ENCODE measurements around the gene DENND5A. TPM values are rescaled to one million over a fixed set of nuclear protein-coding genes. Genes with fewer than 3 reads are reported as not detected.

DENND5A gene
- total and polyA plus RNA-seq, 2 donors (not counting 1 experiment from before 2014, with no cell fraction given) = 41.3 to 66.5 TPM

DNA sequence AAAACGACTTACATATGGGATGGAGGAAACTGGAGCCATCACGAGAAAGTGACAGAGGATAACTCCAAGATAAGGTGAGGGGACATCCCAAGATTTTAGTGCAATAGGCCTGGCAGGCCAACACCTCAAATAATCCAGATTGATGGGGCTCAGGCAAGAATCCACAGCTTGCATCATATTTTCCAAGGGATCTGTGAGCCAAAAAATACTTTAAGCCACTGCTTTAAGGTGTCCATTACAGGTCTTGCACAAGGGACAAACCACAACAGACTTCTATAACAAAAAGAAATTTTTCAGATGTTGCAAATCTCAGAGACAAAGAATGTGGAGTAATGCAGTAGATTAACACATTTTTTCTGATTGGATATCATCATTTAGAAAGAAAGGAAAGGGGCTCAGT, 45.6 kb downstream of the DENND5A start:
- H3K27me3 ChIP-seq (replicated peaks in 1 of 4; ENCODE audit: control extremely low read depth in 1 of 4, control insufficient read depth in 3 of 4, insufficient read depth in 4 of 4, low read length in 3 of 4) = no peaks in the 10 kb centered on the region
- TF ChIP-seq, protein P1, sequence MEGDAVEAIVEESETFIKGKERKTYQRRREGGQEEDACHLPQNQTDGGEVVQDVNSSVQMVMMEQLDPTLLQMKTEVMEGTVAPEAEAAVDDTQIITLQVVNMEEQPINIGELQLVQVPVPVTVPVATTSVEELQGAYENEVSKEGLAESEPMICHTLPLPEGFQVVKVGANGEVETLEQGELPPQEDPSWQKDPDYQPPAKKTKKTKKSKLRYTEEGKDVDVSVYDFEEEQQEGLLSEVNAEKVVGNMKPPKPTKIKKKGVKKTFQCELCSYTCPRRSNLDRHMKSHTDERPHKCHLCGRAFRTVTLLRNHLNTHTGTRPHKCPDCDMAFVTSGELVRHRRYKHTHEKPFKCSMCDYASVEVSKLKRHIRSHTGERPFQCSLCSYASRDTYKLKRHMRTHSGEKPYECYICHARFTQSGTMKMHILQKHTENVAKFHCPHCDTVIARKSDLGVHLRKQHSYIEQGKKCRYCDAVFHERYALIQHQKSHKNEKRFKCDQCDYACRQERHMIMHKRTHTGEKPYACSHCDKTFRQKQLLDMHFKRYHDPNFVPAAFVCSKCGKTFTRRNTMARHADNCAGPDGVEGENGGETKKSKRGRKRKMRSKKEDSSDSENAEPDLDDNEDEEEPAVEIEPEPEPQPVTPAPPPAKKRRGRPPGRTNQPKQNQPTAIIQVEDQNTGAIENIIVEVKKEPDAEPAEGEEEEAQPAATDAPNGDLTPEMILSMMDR (IDR thresholded peaks at IDR 0.05) = no peak
- no peak for TF ChIP-seq EZH2 (IDR thresholded peaks at IDR 0.05; ENCODE audit: borderline replicate concordance, insufficient read depth, low read depth, low read length, poor library complexity, severe bottlenecking)
- peaks cover 4 to 11% of the 10 kb centered on the region in 2 donors for H3K4me1 ChIP-seq (ENCODE audit: control insufficient read depth in 2 of 2, insufficient read depth in 2 of 2, low read length in 2 of 2)
- ATAC-seq (ENCODE audit: low read depth) = no peak
- no peaks in the 10 kb centered on the region for H3K36me3 ChIP-seq (replicated peaks in 1 of 2; ENCODE audit: control extremely low read depth in 1 of 2, control insufficient read depth in 1 of 2, extremely low read depth in 1 of 2, insufficient read depth in 2 of 2, low read length in 1 of 2)
- H3K4me1 Mint-ChIP-seq = peaks cover 12% of the 10 kb centered on the region
- no peak overlapping the region for H2AFZ ChIP-seq (ENCODE audit: insufficient read depth, low read depth, low read length, poor library complexity, severe bottlenecking)
- no peak overlapping the region for H3K9ac ChIP-seq (ENCODE audit: low read length)
- no peak for DNase-seq
- POLR2A ChIA-PET = no interaction called here
- H4K20me1 ChIP-seq (ENCODE audit: control insufficient read depth, insufficient read depth, low read length, poor library complexity, severe bottlenecking) = peaks cover 8% of the 10 kb centered on the region
- H3K79me2 ChIP-seq (ENCODE audit: control insufficient read depth, insufficient read depth, low read length) = peaks cover 73% of the 10 kb centered on the region
- no peak overlapping the region for H3K27ac Mint-ChIP-seq
- H3K4me3 ChIP-seq (ENCODE audit: control extremely low read depth in 1 of 5, extremely low read depth in 1 of 5, insufficient read depth in 1 of 5, low read depth in 2 of 5, low read length in 4 of 5) = no peak overlapping the region
- intact Hi-C loops (cut with micrococcal nuclease) = no loop called here
- WGBS (ENCODE audit: insufficient coverage) = 90% methylated on average over 1 of the region's 2 CpGs
- H3K9me3 ChIP-seq (ENCODE audit: control extremely low read depth in 1 of 3, control insufficient read depth in 2 of 3, insufficient read depth in 1 of 3, low read length in 2 of 3) = no peaks in the 10 kb centered on the region
- CTCF ChIA-PET = no interaction called here
- no peak overlapping the region for H3K4me2 ChIP-seq (replicated peaks; ENCODE audit: low read depth, low read length, poor library complexity, severe bottlenecking)
- H3K9me3 Mint-ChIP-seq (ENCODE audit: insufficient read depth) = no peaks in the 10 kb centered on the region
- H3K27ac ChIP-seq (ENCODE audit: low read length in 2 of 2) = no peak overlapping the region
- H3K4me3 Mint-ChIP-seq = no peak overlapping the region
- H3K27me3 Mint-ChIP-seq = no peaks in the 10 kb centered on the region

GRCh38 chr11:9219115-9219514, 46.0 kb downstream of the DENND5A start:
- CTCF ChIA-PET = interaction anchor here (1.2 kb wide), 1 partner anchor 287 kb away, joined by 3 read pairs; no protein-coding TSS in a partner anchor
- Histone ChIP-seq H3K27ac (ENCODE audit: low read length in 2 of 2) (no peak overlapping the region), H4K20me1 (ENCODE audit: control insufficient read depth, insufficient read depth, low read length, poor library complexity, severe bottlenecking) (peaks cover 8% of the 10 kb centered on the region), H3K9me3 (ENCODE audit: control extremely low read depth in 1 of 3, control insufficient read depth in 2 of 3, insufficient read depth in 1 of 3, low read length in 2 of 3) (no peaks in the 10 kb centered on the region), H3K4me3 (ENCODE audit: control extremely low read depth in 1 of 5, extremely low read depth in 1 of 5, insufficient read depth in 1 of 5, low read depth in 2 of 5, low read length in 4 of 5) (no peak overlapping the region), H3K4me1 (ENCODE audit: control insufficient read depth in 2 of 2, insufficient read depth in 2 of 2, low read length in 2 of 2) (peaks cover 4 to 11% of the 10 kb centered on the region in 2 donors), H3K79me2 (ENCODE audit: control insufficient read depth, insufficient read depth, low read length) (peaks cover 71% of the 10 kb centered on the region), H3K9ac (ENCODE audit: low read length) (no peak overlapping the region), H2AFZ (ENCODE audit: insufficient read depth, low read depth, low read length, poor library complexity, severe bottlenecking) (no peak overlapping the region), H3K4me2 (replicated peaks; ENCODE audit: low read depth, low read length, poor library complexity, severe bottlenecking) (no peak overlapping the region), H3K27me3 (replicated peaks in 1 of 4; ENCODE audit: control extremely low read depth in 1 of 4, control insufficient read depth in 3 of 4, insufficient read depth in 4 of 4, low read length in 3 of 4) (no peaks in the 10 kb centered on the region), H3K36me3 (replicated peaks in 1 of 2; ENCODE audit: control extremely low read depth in 1 of 2, control insufficient read depth in 1 of 2, extremely low read depth in 1 of 2, insufficient read depth in 2 of 2, low read length in 1 of 2) (no peaks in the 10 kb centered on the region)
- Mint-ChIP-seq H3K9me3 (ENCODE audit: insufficient read depth) (no peaks in the 10 kb centered on the region), H3K27ac (no peak overlapping the region), H3K27me3 (no peaks in the 10 kb centered on the region), H3K4me1 (peaks cover 15% of the 10 kb centered on the region), H3K4me3 (no peak overlapping the region)
- no peak for DNase-seq
- no CpG with 5 or more reads among the region's 2 CpGs for WGBS (ENCODE audit: insufficient coverage)
- no peak for ATAC-seq (ENCODE audit: low read depth)
- POLR2A ChIA-PET = no interaction called here
- intact Hi-C loops (cut with micrococcal nuclease) = no loop called here
- TF ChIP-seq EZH2 (IDR thresholded peaks at IDR 0.05; ENCODE audit: borderline replicate concordance, insufficient read depth, low read depth, low read length, poor library complexity, severe bottlenecking) = no peak
